ENCODE measurements around the gene RNPEP. TPM values are rescaled to one million over a fixed set of nuclear protein-coding genes. Genes with fewer than 3 reads are reported as not detected.
A peak's percentile ranks its signal among the peaks of the same experiment; 100 is the strongest.

RNPEP gene
- total and polyA plus RNA-seq, 2 of the 13 experiments (the other 11 are each of a cell fraction or from before 2014, with no cell fraction given): 20.6 to 38.4 TPM

- TF ChIP-seq SP140L (CRISPR knock-in tag; IDR thresholded peaks at IDR 0.05; ENCODE audit: borderline replicate concordance) (no peak), ZNF839 (CRISPR knock-in tag; IDR thresholded peaks at IDR 0.05; ENCODE audit: borderline replicate concordance) (no peak), PREB (CRISPR knock-in tag; IDR thresholded peaks at IDR 0.05) (no peak), ZNF263 (CRISPR knock-in tag; IDR thresholded peaks at IDR 0.05) (peak; percentile 61; the same call in 1 of the 2 replicates), DPF2 (CRISPR knock-in tag; IDR thresholded peaks at IDR 0.05; ENCODE audit: borderline replicate concordance, low read depth) (no peak), ZNF296 (CRISPR knock-in tag; conservative IDR thresholded peaks at IDR 0.05) (0 out of 2 replicates have a peak, but pooled peaks have one; percentile 26), FUBP1 (CRISPR knock-in tag; IDR thresholded peaks at IDR 0.05; ENCODE audit: borderline replicate concordance) (no peak), ZNF850 (CRISPR knock-in tag; conservative IDR thresholded peaks at IDR 0.05) (no peak), ZNF709 (CRISPR knock-in tag; IDR thresholded peaks at IDR 0.05) (peak; percentile 52), ZNF552 (CRISPR knock-in tag; IDR thresholded peaks at IDR 0.05; ENCODE audit: borderline replicate concordance) (0 out of 2 replicates have a peak, but pooled peaks have one; percentile 50), PLRG1 (conservative IDR thresholded peaks at IDR 0.05) (no peak), ZFAT (CRISPR knock-in tag; conservative IDR thresholded peaks at IDR 0.05) (no peak), TCF12 (IDR thresholded peaks at IDR 0.05) (no peak), TCF12 (CRISPR knock-in tag; IDR thresholded peaks at IDR 0.05) (no peak), EP300 (IDR thresholded peaks at IDR 0.05; ENCODE audit: low read depth in 2 of 2, low read length in 2 of 2) (0 out of 4 replicates have a peak, but pooled peaks of 1 of the 2 experiments have one; percentile 11), EP300 (CRISPR knock-in tag; IDR thresholded peaks at IDR 0.05; ENCODE audit: borderline replicate concordance) (no peak), ZNF281 (CRISPR knock-in tag; IDR thresholded peaks at IDR 0.05; ENCODE audit: borderline replicate concordance) (peak; percentile 64; the same call in 1 of the 2 replicates), USF2 (IDR thresholded peaks at IDR 0.05; ENCODE audit: low read depth, low read length) (no peak), USF2 (CRISPR knock-in tag; IDR thresholded peaks at IDR 0.05; ENCODE audit: borderline replicate concordance) (no peak), ZNF253 (CRISPR knock-in tag; IDR thresholded peaks at IDR 0.05; ENCODE audit: borderline replicate concordance) (0 out of 2 replicates have a peak, but pooled peaks have one; percentile 48), MTF1 (CRISPR knock-in tag; IDR thresholded peaks at IDR 0.05) (no peak), ZNF790 (CRISPR knock-in tag; IDR thresholded peaks at IDR 0.05; ENCODE audit: borderline replicate concordance) (no peak), NFRKB (IDR thresholded peaks at IDR 0.05) (no peak)
These were observed 27.3 kb upstream of the RNPEP start, which contains the start of gene TIMM17A (continued) for GRCh38 chr1:201955009-201955728.

All from HepG2 (cell line).